Measurements from ENCODE around the gene SLC43A2. TPM values are rescaled to one million over a fixed set of nuclear protein-coding genes. Genes with fewer than 3 reads are reported as not detected.

The SLC43A2 gene
- total and polyA plus RNA-seq, 4 donors: 0.63 to 7.9 (median 4.7) TPM

- no peak for TF ChIP-seq MAX (IDR thresholded peaks at IDR 0.05)
- TF ChIP-seq RAD21 (IDR thresholded peaks at IDR 0.05): no peak
- no peak for TF ChIP-seq FOXA1 (IDR thresholded peaks at IDR 0.05)
- no peak for TF ChIP-seq GABPA (IDR thresholded peaks at IDR 0.05 in 1 of 2, conservative IDR thresholded peaks at IDR 0.05 in 1 of 2)
- TF ChIP-seq HNF4G (IDR thresholded peaks at IDR 0.05): no peak
- no peak for TF ChIP-seq FOXA2 (IDR thresholded peaks at IDR 0.05)
- no peak for TF ChIP-seq ZBTB33 (IDR thresholded peaks at IDR 0.05)
These were observed 20.7 kb downstream of the SLC43A2 start (continued) for GRCh38 chr17:1607971-1608320.

GRCh38 chr17:1606352-1606985, 22.2 kb downstream of the SLC43A2 start:
- TF ChIP-seq RAD21 (IDR thresholded peaks at IDR 0.05) (no peak), GABPA (IDR thresholded peaks at IDR 0.05 in 1 of 2, conservative IDR thresholded peaks at IDR 0.05 in 1 of 2) (no peak), REST (IDR thresholded peaks at IDR 0.05) (no peak), YY1 (IDR thresholded peaks at IDR 0.05) (no peak), SP1 (IDR thresholded peaks at IDR 0.05) (no peak), ATF3 (IDR thresholded peaks at IDR 0.05) (no peak), HNF4A (conservative IDR thresholded peaks at IDR 0.05) (no peak), JUND (IDR thresholded peaks at IDR 0.05) (no peak), MAX (IDR thresholded peaks at IDR 0.05) (no peak), HNF4G (IDR thresholded peaks at IDR 0.05) (no peak), ZBTB33 (IDR thresholded peaks at IDR 0.05) (no peak), NR2F2 (IDR thresholded peaks at IDR 0.05) (no peak), FOXA2 (IDR thresholded peaks at IDR 0.05) (no peak)
- 56% methylated on average over 26 of the region's 26 CpGs for WGBS
- no peak overlapping the region for H3K4me3 ChIP-seq (ENCODE audit: low read depth in 1 of 3, low read length in 3 of 3)
- no peak for DNase-seq (ENCODE audit: low spot score)
- H3K36me3 ChIP-seq (ENCODE audit: control insufficient read depth in 4 of 4, insufficient read depth in 3 of 4, low read depth in 1 of 4, low read length in 3 of 4): no peaks in the 10 kb centered on the region
- H3K27me3 ChIP-seq (ENCODE audit: control insufficient read depth in 4 of 4, insufficient read depth in 4 of 4, low read length in 3 of 4): no peaks in the 10 kb centered on the region
- peaks cover 0 to 5% (median 2%) of the 10 kb centered on the region in 4 donors for H3K4me1 ChIP-seq (ENCODE audit: control insufficient read depth in 4 of 4, insufficient read depth in 4 of 4, low read length in 3 of 4)
- no peaks in the 10 kb centered on the region for H3K9me3 ChIP-seq (ENCODE audit: control insufficient read depth in 4 of 4, low read length in 3 of 4)
- peak overlapping the region; percentile 29 to 40 for H3K27ac ChIP-seq (ENCODE audit: low read depth in 1 of 2, low read length in 2 of 2)
- no peak overlapping the region for H3K9ac ChIP-seq (ENCODE audit: low read depth in 1 of 2, low read length in 2 of 2)

Measured in liver (tissue), 9 donors.